NCI-H2081 treated with DMSO at 0.1 percent for 48 hours (cell line): ENCODE results near the gene XDH.

ENCODE experiments used
- DNase-seq: peaks from one replicate; lab custom pipeline; 2025; lab: John Stamatoyannopoulos, UW

Gene XDH

DNA sequence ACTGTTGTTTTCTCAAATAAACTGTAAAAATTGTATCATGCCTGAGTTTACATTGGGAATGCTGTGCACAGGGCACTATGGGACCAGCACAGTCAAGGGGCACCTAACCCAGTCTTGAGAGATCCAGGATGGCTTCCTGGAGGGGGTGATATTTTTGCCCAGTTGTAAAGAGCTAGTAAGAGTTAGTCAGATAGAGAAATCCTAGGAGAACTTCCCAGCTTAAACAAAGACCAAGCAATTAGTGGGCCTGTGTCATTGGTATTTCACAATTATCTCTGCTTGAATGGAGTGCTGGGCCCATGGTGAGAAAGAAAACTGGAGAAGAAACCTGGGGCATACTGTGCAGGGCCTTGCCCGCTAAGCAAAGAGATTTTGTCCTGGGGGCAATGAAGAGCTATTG, 12.2 kb downstream of the XDH start:
- no peak for DNase-seq

- DNase-seq: no peak
Measured at GRCh38 chr2:31401580-31401979, 13.0 kb downstream of the XDH start.

DNA sequence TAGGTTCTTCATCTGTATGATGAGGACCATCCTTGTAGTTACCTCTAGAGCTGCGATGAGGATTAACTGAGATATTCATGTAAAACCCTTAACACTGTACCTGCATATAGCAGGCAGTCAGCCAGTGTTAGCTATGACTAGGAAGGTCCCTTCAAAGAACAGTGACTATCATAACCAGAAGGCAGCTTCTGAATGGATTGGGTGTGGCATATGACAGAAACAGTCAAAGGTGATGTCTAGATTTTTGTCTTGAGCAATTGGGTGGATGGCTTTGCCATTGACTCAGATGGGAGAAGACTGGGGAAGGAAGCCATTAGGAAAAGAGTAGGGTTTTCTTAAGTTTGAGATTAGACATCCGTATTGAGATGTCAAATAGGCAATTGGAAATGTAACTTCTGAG, 15.7 kb downstream of the XDH start:
- DNase-seq: no peak

DNA sequence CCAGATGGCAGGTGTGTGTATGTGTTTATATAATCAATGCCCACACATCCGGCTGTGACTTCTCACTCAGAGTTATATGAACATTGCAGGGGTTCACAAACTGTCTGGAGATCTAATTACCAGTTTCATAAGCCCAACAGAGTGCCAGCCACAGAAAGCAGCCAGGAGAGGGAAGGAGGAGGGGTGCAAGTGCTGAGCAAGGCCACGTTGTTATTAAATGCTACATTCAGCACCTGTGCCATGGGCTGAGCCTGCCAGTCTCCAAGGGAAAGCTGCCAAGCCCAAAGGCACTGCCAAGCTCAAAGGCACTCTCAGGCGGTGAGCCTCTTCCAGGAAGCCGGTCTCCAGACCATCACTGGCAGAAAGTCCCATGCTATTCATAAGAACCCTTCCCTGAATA, 17.4 kb downstream of the XDH start:
- DNase-seq: peak; percentile 64

GRCh38 chr2:31390324-31390723, 24.2 kb downstream of the XDH start:
- DNase-seq: no peak

DNA sequence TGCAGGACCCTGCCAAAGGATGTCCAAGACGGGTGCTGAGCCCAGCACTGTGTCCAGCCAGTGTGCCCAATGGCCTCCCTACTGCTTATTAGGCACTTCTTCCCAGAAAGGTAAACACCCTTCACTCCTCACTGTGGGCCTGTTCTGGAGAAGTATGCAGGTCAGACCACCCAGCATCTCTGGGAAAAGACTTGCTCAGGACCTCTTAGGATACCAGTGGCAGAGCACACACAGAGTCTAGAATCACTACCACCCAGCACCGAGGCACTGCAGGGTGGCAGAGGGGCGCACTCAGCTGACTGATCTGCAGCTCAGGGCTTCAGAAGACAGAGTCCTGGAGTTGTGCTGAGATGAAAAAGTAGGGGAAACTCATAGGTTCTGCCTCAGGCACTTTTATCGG, 25.8 kb downstream of the XDH start:
- no peak for DNase-seq

GRCh38 chr2:31387850-31388249, 26.7 kb downstream of the XDH start:
- DNase-seq: no peak

GRCh38 chr2:31386648-31387047, 27.9 kb downstream of the XDH start:
- no peak for DNase-seq

DNA sequence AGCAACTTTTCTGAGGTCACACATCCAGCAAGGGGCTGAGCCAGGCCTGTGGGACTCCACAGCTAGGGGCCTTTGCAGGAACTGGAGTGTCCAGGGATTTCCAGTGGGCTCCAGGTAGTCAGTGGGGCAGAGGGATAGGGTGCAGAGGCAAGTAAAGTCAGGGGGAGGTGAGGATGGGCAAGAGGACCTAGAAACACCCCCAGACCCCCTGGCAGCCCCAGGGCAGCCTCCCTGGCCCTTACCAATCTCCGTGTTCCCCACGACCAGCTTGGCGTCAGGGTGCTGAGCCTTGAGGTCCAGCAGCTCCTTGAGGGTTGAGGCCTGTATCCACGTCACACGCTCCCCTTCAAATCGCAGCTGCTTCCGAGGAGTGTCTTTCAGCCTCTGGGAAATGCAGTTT, 28.4 kb downstream of the XDH start:
- no peak for DNase-seq

DNA sequence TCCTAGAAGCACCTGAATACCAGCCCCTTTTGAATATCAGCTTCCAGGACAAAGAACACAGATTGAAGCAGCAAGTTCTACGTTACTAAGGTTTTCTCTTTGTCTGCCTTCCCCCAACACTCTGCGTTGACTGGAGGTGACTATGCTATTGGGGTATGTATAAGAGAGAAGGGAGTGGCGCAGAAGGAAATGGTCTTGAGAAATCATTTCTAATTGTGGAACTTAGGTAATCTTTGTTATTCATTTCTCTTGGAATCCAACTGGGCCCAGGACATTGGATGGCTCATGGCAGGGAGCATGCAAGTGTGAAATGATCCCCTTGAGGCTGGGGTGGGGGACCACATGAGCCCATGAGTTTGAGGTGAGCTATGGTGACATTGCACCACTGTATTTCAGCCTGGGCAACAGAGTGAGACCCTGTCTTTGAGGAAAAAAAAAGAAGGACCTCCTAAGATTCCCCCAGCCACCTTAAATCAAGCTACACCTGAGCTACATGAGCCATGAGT, 29.7 kb downstream of the XDH start:
- DNase-seq: no peak

- no peak for DNase-seq
Measured at GRCh38 chr2:31384351-31384750, 30.2 kb downstream of the XDH start.

DNA sequence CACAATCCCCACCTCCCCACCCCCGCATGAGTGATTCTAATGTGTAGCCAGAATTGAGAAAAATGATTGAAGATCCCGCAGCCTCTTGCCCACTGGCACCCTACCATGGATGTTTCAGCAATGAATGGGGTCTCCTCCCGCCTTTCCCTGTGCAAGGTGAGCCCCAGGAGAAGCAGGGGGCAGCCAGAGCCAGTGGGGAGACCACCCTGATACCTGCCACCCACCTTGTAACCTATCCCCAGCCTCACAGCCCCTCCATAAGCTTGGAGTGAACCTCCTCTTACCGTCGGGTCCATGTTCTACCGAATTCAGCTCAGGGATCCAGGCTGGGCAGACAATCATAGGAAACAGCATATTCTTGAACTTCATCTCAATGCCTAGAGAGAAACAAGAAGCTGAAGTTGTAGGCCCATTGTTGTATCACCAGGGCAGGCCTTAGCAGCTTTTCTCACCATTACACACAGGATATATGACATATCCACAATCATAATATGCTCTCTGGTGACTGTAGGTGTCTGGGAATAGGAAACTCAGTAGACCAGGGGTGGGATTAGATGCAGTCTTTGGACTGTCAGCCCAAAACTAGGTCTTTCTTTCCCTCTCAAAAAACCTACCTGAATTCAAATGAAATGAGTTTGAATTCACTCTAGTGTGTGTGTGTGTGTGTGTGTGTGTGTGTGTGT, 30.9 kb downstream of the XDH start:
- DNase-seq: no peak

DNA sequence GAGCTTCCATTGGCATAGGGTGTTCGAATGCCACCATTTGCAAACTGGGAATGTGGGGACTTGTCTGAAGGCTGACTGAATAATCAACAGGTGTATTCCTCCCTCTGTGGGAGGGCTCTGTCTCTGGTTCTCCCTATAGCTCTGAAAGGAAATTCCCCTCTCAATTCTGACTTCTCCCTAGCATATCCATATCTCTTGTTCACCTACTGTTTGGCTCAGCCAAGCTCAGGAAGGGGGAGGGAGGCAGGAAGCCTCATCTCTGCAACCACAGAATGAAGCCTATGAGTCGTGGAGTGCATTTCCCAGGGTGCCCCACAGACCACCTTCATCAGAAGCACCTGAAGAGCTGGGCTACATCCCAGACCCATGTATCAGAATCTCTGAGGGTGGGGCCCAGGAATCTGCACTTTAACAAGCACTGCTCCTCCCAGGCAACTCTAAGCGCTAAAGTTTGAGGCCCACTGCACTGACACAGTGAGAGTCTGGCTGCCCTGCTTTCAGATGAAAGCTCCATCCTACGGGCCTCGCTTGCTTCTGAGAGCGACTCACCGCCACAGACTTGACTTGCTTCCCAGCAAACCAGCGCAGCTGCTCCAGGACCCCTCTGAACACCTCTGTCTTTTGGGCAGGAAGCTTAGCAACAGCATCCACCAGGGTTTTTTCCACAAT, 32.0 kb downstream of the XDH start:
- DNase-seq: no peak

GRCh38 chr2:31381601-31382000, 32.9 kb downstream of the XDH start:
- no peak for DNase-seq

DNA sequence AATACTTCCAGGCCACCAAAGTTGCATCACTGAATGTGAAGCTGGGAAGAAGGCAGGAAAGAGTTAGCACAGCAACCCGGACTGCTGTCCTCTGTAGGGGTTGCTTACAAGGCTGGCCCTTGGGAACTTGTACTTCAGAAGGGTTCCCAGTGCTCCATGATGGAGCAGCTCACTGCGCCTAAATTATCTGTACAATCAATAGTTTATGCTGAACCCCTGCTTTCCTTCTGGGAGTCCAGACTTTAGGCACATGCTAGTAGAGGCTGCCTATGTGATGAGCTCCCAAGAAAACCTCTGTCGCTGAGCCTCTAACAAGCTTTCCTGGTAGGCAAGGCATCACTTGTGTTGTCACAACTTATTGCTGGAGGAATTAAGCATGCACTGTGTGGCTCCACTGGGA, 34.3 kb downstream of the XDH start:
- DNase-seq: no peak

DNA sequence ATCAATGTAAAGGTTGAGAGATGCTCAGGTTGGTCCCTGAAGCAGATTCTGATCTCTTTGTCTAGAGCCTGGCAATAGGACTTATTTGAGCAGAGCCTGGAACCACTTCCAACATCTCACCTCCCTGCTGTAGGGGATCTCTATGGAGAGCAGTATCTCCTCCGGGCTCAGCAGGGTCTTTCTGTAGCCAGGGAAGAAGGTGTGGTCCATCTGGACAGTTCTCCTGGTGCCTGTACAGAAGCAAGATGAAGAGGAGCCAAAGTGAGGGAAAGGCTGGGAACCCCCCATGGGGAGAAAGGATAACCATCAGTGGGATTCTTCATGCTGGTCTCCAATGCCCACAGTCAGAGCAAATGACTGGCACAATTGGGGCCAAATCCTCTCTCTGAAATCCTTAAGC, 34.8 kb downstream of the XDH start:
- DNase-seq: no peak

DNA sequence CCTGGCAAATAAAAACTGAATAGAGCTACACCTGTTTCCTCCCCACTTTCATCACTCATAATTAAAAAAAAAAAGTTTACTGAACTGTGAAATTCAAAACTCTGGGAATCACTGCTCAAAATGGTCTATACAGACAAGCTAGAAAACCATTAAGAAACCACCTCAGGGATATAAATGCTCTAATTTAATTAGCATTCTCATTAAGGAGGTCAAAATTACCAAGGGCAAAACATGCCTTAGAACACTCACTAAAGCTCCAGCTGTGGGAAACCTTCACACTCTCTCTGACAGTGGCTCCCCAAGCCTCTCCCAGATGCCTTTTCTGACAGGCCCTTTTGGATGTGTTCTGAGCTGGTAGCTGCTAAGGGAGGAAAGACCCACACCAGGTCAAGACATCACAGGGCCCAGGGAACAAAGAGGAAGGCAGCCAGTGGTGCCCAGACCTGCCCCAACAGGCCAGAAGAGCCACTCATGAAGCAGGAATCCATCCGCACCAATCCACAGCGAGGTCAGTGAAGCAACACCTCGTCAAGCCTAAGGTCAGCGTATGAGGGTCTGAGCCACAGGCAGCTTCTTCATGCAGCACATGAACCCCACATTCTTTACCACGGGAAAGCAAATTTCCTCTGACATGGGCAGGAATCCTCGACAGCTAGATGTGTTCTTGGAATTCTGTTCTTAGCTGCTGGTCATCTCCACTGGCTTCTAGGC, 35.6 kb downstream of the XDH start:
- no peak for DNase-seq

GRCh38 chr2:31378389-31378788, 36.2 kb downstream of the XDH start:
- DNase-seq: no peak

DNA sequence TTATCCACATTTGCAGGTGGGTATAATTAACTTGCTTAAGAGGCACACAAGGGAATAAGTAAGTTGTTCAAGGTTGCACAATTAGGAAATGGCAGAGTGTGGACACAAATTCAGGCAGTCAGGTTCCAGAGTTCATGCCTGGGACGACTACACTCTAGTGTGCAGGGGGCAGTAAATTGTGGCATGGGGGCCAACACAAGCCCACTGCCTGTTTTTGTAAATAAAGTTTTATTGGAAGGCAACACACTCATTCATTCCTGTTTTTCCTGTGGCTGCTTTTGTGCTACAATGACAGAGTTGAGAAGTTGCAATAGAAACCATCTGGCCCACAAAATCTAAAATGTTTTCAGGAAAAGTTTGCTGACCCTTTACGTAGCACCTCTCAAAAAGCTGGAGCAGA, 41.4 kb downstream of the XDH start:
- DNase-seq: no peak

- no peak for DNase-seq
Measured at GRCh38 chr2:31372097-31372496, 42.4 kb downstream of the XDH start.

DNA sequence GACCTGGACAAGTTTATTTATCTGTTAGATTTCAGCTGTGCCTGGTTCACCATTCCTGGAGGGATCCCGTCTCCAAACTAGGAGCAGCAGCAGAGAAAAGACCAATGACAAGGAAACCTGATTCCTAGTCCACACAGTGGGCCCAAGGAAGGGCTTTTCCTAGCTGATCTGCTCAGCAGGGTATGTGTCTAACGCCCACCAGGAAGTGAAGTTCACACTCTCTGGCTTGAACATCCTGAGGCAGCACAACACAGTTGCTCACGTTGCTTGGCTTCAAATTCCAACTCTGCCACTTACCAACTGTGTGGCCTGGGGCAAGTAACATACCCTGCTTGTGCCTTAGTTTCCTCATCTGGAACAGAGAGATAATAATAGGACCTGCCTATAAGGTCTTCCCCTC, 42.9 kb downstream of the XDH start:
- DNase-seq: no peak

DNA sequence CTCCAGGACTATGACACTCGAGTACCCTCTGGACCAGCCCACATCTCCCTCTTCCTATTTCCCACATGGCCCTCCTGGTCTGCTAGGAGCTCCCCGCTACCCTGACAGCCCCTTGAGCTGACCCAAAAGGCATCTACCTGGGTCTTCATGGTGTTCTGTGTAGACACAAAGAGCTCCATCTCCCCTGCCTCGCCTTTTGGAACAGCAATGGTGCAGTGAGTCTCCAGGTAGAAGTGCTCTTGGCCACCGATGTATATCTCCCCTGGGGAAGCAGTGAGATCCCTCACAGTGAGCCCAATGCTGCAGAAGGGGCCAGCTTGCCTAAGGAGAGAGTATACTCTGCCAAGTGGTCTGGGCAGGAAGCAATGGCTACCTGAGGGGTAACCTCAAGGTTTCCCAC, 47.8 kb downstream of the XDH start:
- no peak for DNase-seq

DNA sequence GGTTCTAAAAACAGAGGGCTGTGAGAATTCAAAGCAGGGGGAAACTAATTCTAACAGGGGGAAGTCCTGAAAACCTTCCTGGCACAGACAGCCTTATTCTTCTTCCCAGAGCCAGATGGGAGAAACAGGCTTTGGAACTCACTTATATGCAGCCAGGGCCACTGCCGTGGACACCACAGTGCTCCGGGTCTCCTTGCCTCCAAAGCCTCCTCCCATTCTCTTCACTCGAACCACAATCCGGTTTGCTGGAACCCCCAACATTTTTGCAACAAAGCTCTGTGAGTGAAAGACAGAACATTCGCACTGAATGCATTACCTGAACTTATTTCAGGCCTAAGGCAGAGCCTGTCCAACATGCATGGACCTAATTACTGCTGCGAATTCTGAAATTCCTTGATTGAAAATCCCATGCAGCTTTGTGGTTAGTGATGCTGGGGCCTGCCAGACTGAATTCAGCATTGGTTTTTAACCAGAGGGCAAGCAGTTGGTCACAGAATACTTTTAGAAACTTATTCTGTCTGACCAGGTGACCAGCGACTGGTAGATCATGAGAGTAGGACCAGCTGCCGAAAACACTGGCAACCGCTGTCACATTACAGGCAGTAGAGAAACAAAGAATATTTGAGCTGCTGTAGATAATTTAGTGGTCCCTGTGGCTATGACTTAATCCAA, 48.6 kb downstream of the XDH start:
- no peak for DNase-seq
